H9 (cell line): ENCODE data around the gene COA1. TPM values are rescaled to one million over a fixed set of nuclear protein-coding genes. Genes with fewer than 3 reads are reported as not detected.

ENCODE experiments used
- DNase-seq: peaks from one replicate; pipeline ENCODE4 v3.0.0-alpha.2; 2017
- H2AFZ ChIP-seq: one replicate; pipeline ENCODE4 v1.6.1; 2013; ENCODE audit warnings: mild to moderate bottlenecking, low read length, control low read depth, moderate library complexity
- H2AK5ac ChIP-seq: 2 replicates; pipeline ENCODE4 v1.6.1; 2013; ENCODE audit warnings: low read length, control low read depth, mixed read lengths; ENCODE audit not compliant: insufficient read length
- H2BK120ac ChIP-seq: one replicate; pipeline ENCODE4 v1.6.1; 2013; ENCODE audit warnings: low read depth, mild to moderate bottlenecking, low read length, control low read depth, inconsistent platforms; ENCODE audit not compliant: poor library complexity, severe bottlenecking
- H2BK12ac ChIP-seq: 2 replicates; pipeline ENCODE4 v1.6.1; 2013; ENCODE audit warnings: low read length, control low read depth, mixed read lengths, low read depth; ENCODE audit not compliant: insufficient read length
- H2BK15ac ChIP-seq: 2 replicates; pipeline ENCODE4 v1.6.1; 2013; ENCODE audit warnings: low read depth, low read length, control low read depth
- H2BK20ac ChIP-seq: one replicate; pipeline ENCODE4 v1.6.1; 2013; ENCODE audit warnings: low read depth, mild to moderate bottlenecking, low read length, control low read depth, inconsistent platforms; ENCODE audit not compliant: poor library complexity, severe bottlenecking
- H2BK5ac ChIP-seq: 2 replicates; pipeline ENCODE4 v1.6.1; 2013; ENCODE audit warnings: low read length, control low read depth, mixed read lengths; ENCODE audit not compliant: insufficient read length
- H3K14ac ChIP-seq: 2 replicates; pipeline ENCODE4 v1.6.1; 2013; ENCODE audit warnings: low read length, control low read depth; ENCODE audit not compliant: insufficient read depth
- H3K18ac ChIP-seq: 2 replicates; pipeline ENCODE4 v1.6.1; 2013; ENCODE audit warnings: low read depth, mild to moderate bottlenecking, mixed read lengths, low read length, control low read depth; ENCODE audit not compliant: insufficient read length
- H3K23ac ChIP-seq: 2 replicates; pipeline ENCODE4 v1.6.1; 2013; ENCODE audit warnings: low read length, control low read depth, mixed read lengths, low read depth; ENCODE audit not compliant: insufficient read length
- H3K23me2 ChIP-seq: 2 replicates; pipeline ENCODE4 v1.6.1; 2013; ENCODE audit warnings: low read depth, mild to moderate bottlenecking, mixed read lengths, low read length, control low read depth; ENCODE audit not compliant: insufficient read length, poor library complexity, severe bottlenecking
- H3K27ac ChIP-seq: 2 replicates; pipeline ENCODE4 v1.5.1; 2013; ENCODE audit warnings: low read length, control low read depth, mixed read lengths, low read depth; ENCODE audit not compliant: insufficient read length
- H3K27me3 ChIP-seq: 2 replicates; pipeline ENCODE4 v1.6.1; 2013; ENCODE audit warnings: low read length, control low read depth, inconsistent platforms; ENCODE audit not compliant: insufficient read depth
- H3K4ac ChIP-seq: 2 replicates; pipeline ENCODE4 v1.6.1; 2013; ENCODE audit warnings: low read depth, mild to moderate bottlenecking, control low read depth, inconsistent platforms, low read length, moderate library complexity
- H3K4me1 ChIP-seq: 2 replicates; pipeline ENCODE4 v1.6.1; 2013; ENCODE audit warnings: low read length, control low read depth, inconsistent platforms; ENCODE audit not compliant: insufficient read depth
- H3K4me2 ChIP-seq: 2 replicates; pipeline ENCODE4 v1.6.1; 2013; ENCODE audit warnings: low read length, control low read depth, mixed read lengths; ENCODE audit not compliant: insufficient read length, insufficient read depth
- H3K56ac ChIP-seq: 2 replicates; pipeline ENCODE4 v1.6.1; 2013; ENCODE audit warnings: low read depth, mild to moderate bottlenecking, mixed read lengths, low read length, control low read depth; ENCODE audit not compliant: insufficient read length
- H3K79me1 ChIP-seq: 2 replicates; pipeline ENCODE4 v1.6.1; 2013; ENCODE audit warnings: low read depth, mild to moderate bottlenecking, moderate library complexity, low read length, control low read depth, inconsistent platforms; ENCODE audit not compliant: insufficient read depth, poor library complexity, severe bottlenecking
- H3K79me2 ChIP-seq: 2 replicates; pipeline ENCODE4 v1.6.1; 2013; ENCODE audit warnings: low read length, control low read depth, inconsistent platforms; ENCODE audit not compliant: insufficient read depth
- H3K9ac ChIP-seq: 2 replicates; pipeline ENCODE4 v1.6.1; 2013; ENCODE audit warnings: low read length, control low read depth, mixed read lengths; ENCODE audit not compliant: insufficient read length; ENCODE audit errors: extremely low read depth
- H3K9me3 ChIP-seq: one replicate; pipeline ENCODE4 v1.6.1; 2013; ENCODE audit warnings: low read depth, low read length, inconsistent platforms; ENCODE audit not compliant: control insufficient read depth
- H3T11ph ChIP-seq: one replicate; pipeline ENCODE4 v1.6.1; 2013; ENCODE audit warnings: mild to moderate bottlenecking, low read length, control low read depth, inconsistent platforms
- H4K20me1 ChIP-seq: one replicate; pipeline ENCODE4 v1.6.1; 2013; ENCODE audit not compliant: control insufficient read depth, insufficient read length, insufficient read depth
- H4K5ac ChIP-seq: 2 replicates; pipeline ENCODE4 v1.6.1; 2013; ENCODE audit warnings: low read depth, mild to moderate bottlenecking, mixed read lengths, low read length, control low read depth; ENCODE audit not compliant: insufficient read length
- H4K8ac ChIP-seq: replicated peaks from 2 replicates; pipeline ENCODE4 v1.6.1; 2013; ENCODE audit warnings: low read length, control low read depth, mixed read lengths, low read depth; ENCODE audit not compliant: insufficient read length
- H4K91ac ChIP-seq: 2 replicates; pipeline ENCODE4 v1.6.1; 2013; ENCODE audit warnings: low read depth, mild to moderate bottlenecking, moderate library complexity, mixed read lengths, low read length, control low read depth; ENCODE audit not compliant: insufficient read length
- H3K27ac Mint-ChIP-seq, 3 experiments: 2 replicates in 2 of 3; 3 replicates in 1 of 3; pipeline ENCODE4 v1.8.0; 2020 to 2021; ENCODE audit warnings: mixed read lengths in 3 of 3, mild to moderate bottlenecking in 1 of 3, moderate library complexity in 1 of 3
- H3K27me3 Mint-ChIP-seq: 2 replicates; pipeline ENCODE4 v1.8.0; 2021; ENCODE audit warnings: low read depth, mild to moderate bottlenecking, moderate library complexity, mixed read lengths
- H3K36me3 Mint-ChIP-seq, 3 experiments: 2 replicates in 2 of 3; 3 replicates in 1 of 3; pipeline ENCODE4 v1.8.0; 2020 to 2021; ENCODE audit warnings: low read depth in 3 of 3, mixed read lengths in 3 of 3; ENCODE audit not compliant: insufficient read depth in 1 of 3
- H3K4me1 Mint-ChIP-seq, 2 experiments: 2 replicates each; pipeline ENCODE4 v1.8.0; 2020; ENCODE audit warnings: mixed read lengths in 2 of 2
- H3K4me3 Mint-ChIP-seq, 2 experiments: 2 replicates in 1 of 2; 3 replicates in 1 of 2; pipeline ENCODE4 v1.8.0; 2020 to 2021; ENCODE audit warnings: mild to moderate bottlenecking in 2 of 2, mixed read lengths in 2 of 2, moderate library complexity in 1 of 2
- H3K9me3 Mint-ChIP-seq, 2 experiments: 2 replicates in 1 of 2; 3 replicates in 1 of 2; pipeline ENCODE4 v1.8.0; 2020; ENCODE audit warnings: mild to moderate bottlenecking in 2 of 2, mixed read lengths in 2 of 2, moderate library complexity in 1 of 2
- CTCF ChIP-seq: fragments of 200-600 bp; sonication (generic); conservative IDR thresholded peaks from 3 replicates; pipeline ENCODE4 v1.8.0; 2021; ENCODE audit warnings: antibody characterized with exemption, mild to moderate bottlenecking
- total RNA-seq: library from RNA; stranded (reverse); gene quantifications from 2 replicates; pipeline ENCODE4 v1.2.1, GENCODE V29; 2021

Gene COA1
- total RNA-seq, 1 experiment from 2014 or later, result 138 TPM

- no peak overlapping the region for H3K4ac ChIP-seq
- H2AFZ ChIP-seq, result no peak overlapping the region
- Mint-ChIP-seq H3K9me3 (no peaks in the 10 kb centered on the region; a peak in 1 of 5 replicates), H3K4me1 (peaks cover 29% of the 10 kb centered on the region in 2 experiments), H3K27ac (peak overlapping the region in 2 of 3 experiments; percentile 31 to 82; a peak in 5 of 7 replicates), H3K4me3 (no peak overlapping the region), H3K36me3 (peaks cover 10 to 23% (median 20%) of the 10 kb centered on the region in 3 experiments; a peak in 6 of 7 replicates), H3K27me3 (no peaks in the 10 kb centered on the region)
- DNase-seq, result no peak
- H4K8ac ChIP-seq, result no peak overlapping the region
- no peak overlapping the region for H3K56ac ChIP-seq
- no peak for TF ChIP-seq CTCF
- H3K79me2 ChIP-seq, result peaks cover 2% of the 10 kb centered on the region; the same call in 1 of the 2 replicates
- H3K23ac ChIP-seq, result no peak overlapping the region
- no peak overlapping the region for H3K14ac ChIP-seq
- H3K4me1 ChIP-seq, result peaks cover 9% of the 10 kb centered on the region; the same call in 1 of the 2 replicates
- no peaks in the 10 kb centered on the region for H3K27me3 ChIP-seq
- no peaks in the 10 kb centered on the region for H3K9me3 ChIP-seq
- no peak overlapping the region for H3K4me2 ChIP-seq
- no peaks in the 10 kb centered on the region for H3K23me2 ChIP-seq
- no peak overlapping the region for H4K91ac ChIP-seq
- no peak overlapping the region for H3T11ph ChIP-seq
- H4K5ac ChIP-seq, result no peak overlapping the region
- no peak overlapping the region for H2BK12ac ChIP-seq
- H2BK120ac ChIP-seq, result no peak overlapping the region
- H3K27ac ChIP-seq, result no peak overlapping the region
- no peak overlapping the region for H2AK5ac ChIP-seq
- peaks cover 5% of the 10 kb centered on the region for H3K79me1 ChIP-seq
- H2BK20ac ChIP-seq, result no peak overlapping the region
- no peak overlapping the region for H3K18ac ChIP-seq
- H2BK5ac ChIP-seq, result no peak overlapping the region
- H3K9ac ChIP-seq, result no peak overlapping the region
- no peak overlapping the region for H2BK15ac ChIP-seq
- H4K20me1 ChIP-seq, result no peaks in the 10 kb centered on the region
Measured at GRCh38 chr7:43659549-43659896, 69.8 kb downstream of the COA1 start.
